Lower lobe of right lung (tissue), 2 donors: ENCODE measurements around the gene WFS1. TPM values are rescaled to one million over a fixed set of nuclear protein-coding genes. Genes with fewer than 3 reads are reported as not detected.

Experiments used
- ATAC-seq, 2 donors: fragments of 200-7000 bp; cut with Tn5 transposase; one replicate each; pipeline ENCODE4 v1.9.1; 2020 to 2022; ENCODE audit warnings: mild to moderate bottlenecking in 2 of 2, moderate library complexity in 2 of 2
- DNase-seq: peaks from one replicate; pipeline ENCODE4 v3.0.0-alpha.2; 2020
- H3K27ac ChIP-seq: fragments of 200-600 bp; one replicate; pipeline ENCODE4 v1.8.0; 2022
- H3K27me3 ChIP-seq: fragments of 200-600 bp; one replicate; pipeline ENCODE4 v1.8.0; 2022; ENCODE audit warnings: low read depth
- H3K36me3 ChIP-seq: fragments of 200-600 bp; one replicate; pipeline ENCODE4 v1.8.0; 2022; ENCODE audit warnings: mild to moderate bottlenecking
- H3K4me1 ChIP-seq: fragments of 200-600 bp; one replicate; pipeline ENCODE4 v1.8.0; 2022
- H3K4me3 ChIP-seq: fragments of 200-600 bp; one replicate; pipeline ENCODE4 v1.8.0; 2022; ENCODE audit warnings: mild to moderate bottlenecking
- H3K9me3 ChIP-seq: fragments of 200-600 bp; one replicate; pipeline ENCODE4 v1.8.0; 2022
- intact Hi-C: fragments of 100-400 bp; cut with DNase I; formaldehyde crosslinking; loops from one replicate; pipeline ENCODE4 v1.11.0; 2022
- total RNA-seq: library from RNA; stranded (reverse); fragmentation: NEBNext Ultra II Directional; extraction: Animal tissue kit (Norgen Biotek cat#: 25700); gene quantifications from one replicate; pipeline ENCODE4 v1.2.1, GENCODE V29; 2021
- TF ChIP-seq, protein P1 (sequence below): fragments of 200-600 bp; IDR thresholded peaks from one replicate; pipeline ENCODE4 v1.8.0; 2022; ENCODE audit warnings: antibody characterized with exemption, mild to moderate bottlenecking
- donor health status: DM: no; HTN: yes; CAD: no; lungs with severe emphysema.

The WFS1 gene
- total RNA-seq, 1 donor from 2014 or later = 70.3 TPM

GRCh38 chr4:6337331-6337935, 67.8 kb downstream of the WFS1 start:
- Histone ChIP-seq H3K36me3 (no peaks in the 10 kb centered on the region), H3K9me3 (peaks cover 4% of the 10 kb centered on the region), H3K27ac (no peak overlapping the region), H3K4me3 (no peak overlapping the region), H3K4me1 (no peaks in the 10 kb centered on the region), H3K27me3 (peaks cover 63% of the 10 kb centered on the region)
- ATAC-seq (no peak), DNase-seq (no peak)
- TF ChIP-seq, protein P1, sequence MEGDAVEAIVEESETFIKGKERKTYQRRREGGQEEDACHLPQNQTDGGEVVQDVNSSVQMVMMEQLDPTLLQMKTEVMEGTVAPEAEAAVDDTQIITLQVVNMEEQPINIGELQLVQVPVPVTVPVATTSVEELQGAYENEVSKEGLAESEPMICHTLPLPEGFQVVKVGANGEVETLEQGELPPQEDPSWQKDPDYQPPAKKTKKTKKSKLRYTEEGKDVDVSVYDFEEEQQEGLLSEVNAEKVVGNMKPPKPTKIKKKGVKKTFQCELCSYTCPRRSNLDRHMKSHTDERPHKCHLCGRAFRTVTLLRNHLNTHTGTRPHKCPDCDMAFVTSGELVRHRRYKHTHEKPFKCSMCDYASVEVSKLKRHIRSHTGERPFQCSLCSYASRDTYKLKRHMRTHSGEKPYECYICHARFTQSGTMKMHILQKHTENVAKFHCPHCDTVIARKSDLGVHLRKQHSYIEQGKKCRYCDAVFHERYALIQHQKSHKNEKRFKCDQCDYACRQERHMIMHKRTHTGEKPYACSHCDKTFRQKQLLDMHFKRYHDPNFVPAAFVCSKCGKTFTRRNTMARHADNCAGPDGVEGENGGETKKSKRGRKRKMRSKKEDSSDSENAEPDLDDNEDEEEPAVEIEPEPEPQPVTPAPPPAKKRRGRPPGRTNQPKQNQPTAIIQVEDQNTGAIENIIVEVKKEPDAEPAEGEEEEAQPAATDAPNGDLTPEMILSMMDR = no peak
- intact Hi-C loops = no loop called here

DNA sequence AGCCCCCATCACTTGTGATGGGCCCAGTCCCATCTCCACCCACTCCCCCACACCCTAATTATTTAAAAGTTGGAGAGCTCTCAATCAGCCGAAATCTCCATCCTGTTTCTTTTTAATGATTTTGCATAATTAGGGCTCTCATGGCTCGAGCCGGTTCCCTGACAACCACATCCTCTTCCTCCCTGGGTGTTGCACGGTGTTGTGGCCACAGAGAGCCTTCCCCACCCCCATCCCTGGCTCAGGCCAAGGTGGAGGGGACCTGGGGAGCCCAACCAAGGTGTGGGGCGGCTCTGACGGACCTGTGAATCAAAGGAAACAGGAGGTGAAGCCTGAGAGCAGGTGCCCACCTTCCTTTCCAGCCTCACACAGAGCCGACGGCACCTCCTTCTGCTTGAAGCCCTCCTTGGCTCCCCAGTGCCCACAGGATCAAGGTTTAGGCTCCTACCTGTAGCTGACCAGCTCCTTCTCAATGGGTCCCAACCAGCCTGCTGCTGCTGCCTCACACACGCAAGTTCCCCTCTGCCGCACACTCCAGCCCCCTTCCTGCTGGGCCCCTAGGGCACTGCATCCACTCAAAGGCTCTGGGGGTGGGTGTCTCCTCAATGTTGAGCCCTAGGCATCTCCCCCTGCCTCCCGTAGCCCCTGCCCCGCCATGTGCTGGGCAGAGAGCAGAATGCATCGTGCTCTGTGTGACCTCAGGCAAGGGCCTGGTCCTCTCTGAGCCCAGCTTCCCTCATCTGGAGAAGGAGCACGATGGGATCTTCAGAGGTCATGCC, 68.7 kb downstream of the WFS1 start:
- Histone ChIP-seq H3K36me3 (no peaks in the 10 kb centered on the region), H3K9me3 (peaks cover 4% of the 10 kb centered on the region), H3K4me1 (no peaks in the 10 kb centered on the region), H3K4me3 (no peak overlapping the region), H3K27me3 (peaks cover 63% of the 10 kb centered on the region), H3K27ac (no peak overlapping the region)
- intact Hi-C loops = no loop called here
- TF ChIP-seq, protein P1 = no peak
- DNase-seq = peak; percentile 41
- ATAC-seq = no peak

DNA sequence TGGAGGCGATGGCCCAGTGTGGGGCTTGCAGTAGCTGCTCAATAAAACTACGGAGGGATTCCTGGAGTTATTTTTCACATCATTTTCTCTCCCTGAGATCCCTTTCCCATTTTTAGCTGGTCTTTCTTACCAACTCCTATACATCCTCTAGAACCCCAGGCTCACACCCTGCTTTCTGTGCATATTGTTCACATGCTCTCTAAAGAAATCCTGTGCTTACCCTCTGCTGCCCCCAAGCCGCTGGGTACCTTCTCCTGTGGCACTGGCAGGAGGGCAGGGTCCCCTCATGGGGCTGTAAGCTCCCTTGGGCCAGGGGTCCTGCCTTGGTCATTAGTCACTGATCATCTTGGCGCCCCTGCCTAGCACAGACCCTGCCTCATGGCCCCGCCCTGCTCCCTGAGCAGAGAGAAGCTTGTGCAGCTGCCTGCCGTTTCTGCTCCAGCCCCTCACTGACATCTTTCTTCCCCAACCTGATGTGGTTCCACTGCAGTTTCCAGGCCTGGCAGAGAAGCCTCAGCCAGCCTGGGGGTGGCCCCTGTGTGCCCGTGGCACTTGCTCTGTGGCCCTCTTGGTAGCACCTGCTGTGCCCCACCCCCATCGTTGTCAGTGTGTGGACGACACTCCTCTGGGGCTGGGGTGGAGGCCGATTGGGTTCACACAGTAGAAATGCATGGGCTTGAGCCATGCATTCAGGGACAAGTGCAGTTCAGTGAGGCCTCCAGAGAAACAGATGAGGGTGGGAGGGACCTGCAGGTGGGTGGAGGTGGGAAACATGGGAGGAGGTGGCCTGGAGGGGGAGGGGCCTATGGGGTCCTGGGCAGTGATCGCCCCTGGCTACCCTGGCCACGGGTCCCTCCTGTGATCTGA, 69.5 kb downstream of the WFS1 start:
- no peak overlapping the region for H3K27ac ChIP-seq
- H3K4me1 ChIP-seq = no peaks in the 10 kb centered on the region
- H3K27me3 ChIP-seq = peaks cover 55% of the 10 kb centered on the region
- TF ChIP-seq, protein P1 = no peak
- peak; percentile 36 for DNase-seq
- H3K9me3 ChIP-seq = peaks cover under 1% of the 10 kb centered on the region
- H3K4me3 ChIP-seq = no peak overlapping the region
- intact Hi-C loops = no loop called here
- ATAC-seq = no peak
- H3K36me3 ChIP-seq = no peaks in the 10 kb centered on the region

GRCh38 chr4:6339818-6340445, 70.3 kb downstream of the WFS1 start:
- no peaks in the 10 kb centered on the region for H3K9me3 ChIP-seq
- H3K36me3 ChIP-seq = no peaks in the 10 kb centered on the region
- no peaks in the 10 kb centered on the region for H3K4me1 ChIP-seq
- no peak overlapping the region for H3K27ac ChIP-seq
- no peak overlapping the region for H3K4me3 ChIP-seq
- peaks cover 47% of the 10 kb centered on the region for H3K27me3 ChIP-seq
- ATAC-seq (no peak), DNase-seq (peak; percentile 26)
- TF ChIP-seq, protein P1 = no peak
- intact Hi-C loops = no loop called here

DNA sequence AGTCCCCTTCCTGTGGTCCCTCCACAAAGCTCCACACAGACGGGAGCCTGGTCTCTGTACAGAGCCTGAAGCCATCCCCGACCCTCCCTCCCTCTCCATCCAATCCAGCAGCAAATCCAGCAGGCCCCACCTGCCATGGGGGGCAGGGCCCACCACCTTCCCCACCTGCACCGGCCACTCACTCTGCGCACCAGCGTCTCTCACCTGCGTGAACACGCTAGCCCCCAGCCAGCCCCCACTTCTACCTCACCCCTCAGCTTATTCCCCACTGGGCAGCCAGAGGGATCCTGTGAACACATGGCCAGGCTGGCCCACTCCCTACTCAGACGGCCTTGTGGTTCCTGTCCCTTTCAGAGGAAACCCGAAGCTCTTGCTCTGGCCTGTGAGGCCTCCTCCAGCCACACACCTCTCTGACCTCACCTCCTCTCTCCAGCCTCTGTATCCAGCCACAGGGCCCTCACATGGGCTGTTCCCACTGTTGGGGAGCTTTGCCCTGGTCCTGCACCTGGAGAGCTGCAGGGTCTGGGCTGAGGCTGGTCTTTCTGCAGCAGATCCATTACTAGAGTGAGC, 70.9 kb downstream of the WFS1 start:
- no peak overlapping the region for H3K4me3 ChIP-seq
- ATAC-seq = no peak
- no peaks in the 10 kb centered on the region for H3K36me3 ChIP-seq
- TF ChIP-seq, protein P1 = no peak
- H3K9me3 ChIP-seq = no peaks in the 10 kb centered on the region
- H3K4me1 ChIP-seq = no peaks in the 10 kb centered on the region
- H3K27ac ChIP-seq = no peak overlapping the region
- DNase-seq = no peak
- intact Hi-C loops = no loop called here
- peaks cover 42% of the 10 kb centered on the region for H3K27me3 ChIP-seq
